Karpas-422 (cell line): Measurements from ENCODE around the gene PKP3. TPM values are rescaled to one million over a fixed set of nuclear protein-coding genes. Genes with fewer than 3 reads are reported as not detected.

ENCODE experiments used
- DNase-seq: peaks from one replicate; pipeline ENCODE4 v3.0.0-alpha.2; 2015
- H2AFZ ChIP-seq: fragments of 200-600 bp; sonication (generic); 2 replicates; pipeline ENCODE4 v1.6.1; 2014; ENCODE audit warnings: antibody characterized with exemption, low read length, mixed read lengths
- H3K27ac ChIP-seq: fragments of 200-600 bp; sonication (generic); 2 replicates; pipeline ENCODE4 v1.5.1; 2014; ENCODE audit warnings: mild to moderate bottlenecking, low read length, moderate library complexity
- H3K27me3 ChIP-seq: fragments of 200-600 bp; sonication (generic); 2 replicates; pipeline ENCODE4 v1.6.1; 2014; ENCODE audit warnings: low read length, mixed read lengths
- H3K36me3 ChIP-seq: fragments of 200-600 bp; sonication (generic); 2 replicates; pipeline ENCODE4 v1.6.1; 2014; ENCODE audit warnings: low read length, mixed read lengths; ENCODE audit not compliant: insufficient read depth
- H3K4me1 ChIP-seq: fragments of 200-600 bp; sonication (generic); 2 replicates; pipeline ENCODE4 v1.6.1; 2014; ENCODE audit warnings: mild to moderate bottlenecking, low read length, mixed read lengths
- H3K4me2 ChIP-seq: fragments of 200-600 bp; sonication (generic); 2 replicates; pipeline ENCODE4 v1.6.1; 2014; ENCODE audit warnings: low read length, low read depth, mild to moderate bottlenecking; ENCODE audit not compliant: poor library complexity, severe bottlenecking
- H3K4me3 ChIP-seq: fragments of 200-600 bp; sonication (generic); 2 replicates; pipeline ENCODE4 v1.5.1; 2014; ENCODE audit warnings: mild to moderate bottlenecking, antibody characterized with exemption, low read length, mixed read lengths
- H3K79me2 ChIP-seq: fragments of 200-600 bp; sonication (generic); 2 replicates; pipeline ENCODE4 v1.6.1; 2014; ENCODE audit warnings: mild to moderate bottlenecking, low read length, mixed read lengths
- H3K9ac ChIP-seq: fragments of 200-600 bp; sonication (generic); 2 replicates; pipeline ENCODE4 v1.6.0; 2014; ENCODE audit warnings: low read length
- H3K9me2 ChIP-seq: fragments of 200-600 bp; sonication (generic), shearing (Covaris generic); replicated peaks from 2 replicates; pipeline ENCODE4 v1.6.0; 2014; ENCODE audit warnings: mild to moderate bottlenecking, low read length, moderate library complexity; ENCODE audit not compliant: insufficient read depth
- H3K9me3 ChIP-seq: fragments of 300-700, 200-600 bp; sonication (generic); 2 replicates; pipeline ENCODE4 v1.6.1; 2014; ENCODE audit warnings: low read length, mixed read lengths
- H4K20me1 ChIP-seq: fragments of 200-600 bp; sonication (generic); 2 replicates; pipeline ENCODE4 v1.6.1; 2014; ENCODE audit warnings: mild to moderate bottlenecking, antibody characterized with exemption, low read length, low read depth; ENCODE audit not compliant: insufficient read depth
- total RNA-seq: library from RNA; depleted of rRNA; stranded (reverse); fragments of >200 nt; shearing (Covaris generic); gene quantifications from 2 replicates; pipeline ENCODE4 v1.2.3, GENCODE V29; 2014; ENCODE audit warnings: low replicate concordance

Gene PKP3
- total RNA-seq, 1 experiment from 2014 or later, result not detected

DNA sequence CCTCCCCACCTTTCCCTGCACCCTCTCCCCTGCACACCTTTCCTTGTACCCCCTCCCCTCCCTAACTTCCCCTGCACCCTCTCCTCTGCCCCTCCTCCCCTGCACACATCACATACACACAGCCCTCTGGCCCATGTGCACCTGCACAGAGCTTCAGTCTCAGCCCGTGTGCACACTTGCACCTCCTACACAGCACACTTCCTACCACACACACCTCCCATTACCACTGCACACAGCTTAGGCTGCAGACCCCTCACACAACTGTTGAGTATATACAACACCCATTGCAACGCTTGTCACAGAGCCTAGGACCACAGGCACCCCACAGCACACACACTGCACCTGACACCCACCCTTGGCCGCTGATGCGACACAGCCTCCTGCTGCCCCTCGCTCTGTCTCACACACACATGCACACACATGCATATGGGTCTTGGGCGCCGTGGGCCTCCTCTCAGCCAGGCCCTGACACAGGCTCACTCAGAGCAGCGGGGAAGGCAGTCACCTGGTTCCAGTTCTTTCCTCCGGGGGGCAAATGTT is 20.4 kb downstream of the PKP3 start:
- no peak overlapping the region for H3K4me3 ChIP-seq
- no peaks in the 10 kb centered on the region for H3K36me3 ChIP-seq
- DNase-seq, result no peak
- H3K9ac ChIP-seq, result no peak overlapping the region
- H3K79me2 ChIP-seq, result no peaks in the 10 kb centered on the region
- no peak overlapping the region for H2AFZ ChIP-seq
- H4K20me1 ChIP-seq, result 0 out of 2 replicates have a peak, but pooled peaks cover 3% of the 10 kb centered on the region
- H3K27me3 ChIP-seq, result no peaks in the 10 kb centered on the region
- no peak overlapping the region for H3K4me2 ChIP-seq
- no peaks in the 10 kb centered on the region for H3K9me3 ChIP-seq
- H3K9me2 ChIP-seq, result no peaks in the 10 kb centered on the region
- no peak overlapping the region for H3K27ac ChIP-seq
- no peaks in the 10 kb centered on the region for H3K4me1 ChIP-seq

DNA sequence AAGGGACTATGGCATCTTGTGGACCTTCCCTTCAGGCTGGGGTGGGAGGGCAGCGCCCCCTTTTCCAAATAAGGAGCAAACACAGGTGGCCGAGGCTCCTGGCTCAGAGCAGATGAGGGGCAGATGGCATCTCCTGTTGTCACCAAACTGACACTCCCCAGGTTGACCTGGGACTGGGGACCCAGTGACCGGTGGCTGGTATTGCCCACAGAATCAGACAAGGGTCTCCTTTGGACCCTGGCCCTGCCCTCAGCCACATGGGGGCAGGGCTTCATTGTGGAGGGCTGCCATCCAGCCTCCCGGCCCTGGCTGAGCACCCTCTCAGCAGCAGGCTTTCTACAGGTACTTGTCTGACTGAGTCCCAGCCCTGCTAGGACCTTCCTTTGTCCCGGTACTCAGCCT is 21.6 kb downstream of the PKP3 start:
- no peak overlapping the region for H3K27ac ChIP-seq
- no peaks in the 10 kb centered on the region for H3K4me1 ChIP-seq
- no peaks in the 10 kb centered on the region for H3K27me3 ChIP-seq
- no peaks in the 10 kb centered on the region for H3K79me2 ChIP-seq
- no peak for DNase-seq
- no peaks in the 10 kb centered on the region for H3K9me2 ChIP-seq
- H4K20me1 ChIP-seq, result 0 out of 2 replicates have a peak, but pooled peaks cover 3% of the 10 kb centered on the region
- H3K4me2 ChIP-seq, result no peak overlapping the region
- H3K9me3 ChIP-seq, result no peaks in the 10 kb centered on the region
- H3K9ac ChIP-seq, result no peak overlapping the region
- no peaks in the 10 kb centered on the region for H3K36me3 ChIP-seq
- H2AFZ ChIP-seq, result no peak overlapping the region
- no peak overlapping the region for H3K4me3 ChIP-seq

DNA sequence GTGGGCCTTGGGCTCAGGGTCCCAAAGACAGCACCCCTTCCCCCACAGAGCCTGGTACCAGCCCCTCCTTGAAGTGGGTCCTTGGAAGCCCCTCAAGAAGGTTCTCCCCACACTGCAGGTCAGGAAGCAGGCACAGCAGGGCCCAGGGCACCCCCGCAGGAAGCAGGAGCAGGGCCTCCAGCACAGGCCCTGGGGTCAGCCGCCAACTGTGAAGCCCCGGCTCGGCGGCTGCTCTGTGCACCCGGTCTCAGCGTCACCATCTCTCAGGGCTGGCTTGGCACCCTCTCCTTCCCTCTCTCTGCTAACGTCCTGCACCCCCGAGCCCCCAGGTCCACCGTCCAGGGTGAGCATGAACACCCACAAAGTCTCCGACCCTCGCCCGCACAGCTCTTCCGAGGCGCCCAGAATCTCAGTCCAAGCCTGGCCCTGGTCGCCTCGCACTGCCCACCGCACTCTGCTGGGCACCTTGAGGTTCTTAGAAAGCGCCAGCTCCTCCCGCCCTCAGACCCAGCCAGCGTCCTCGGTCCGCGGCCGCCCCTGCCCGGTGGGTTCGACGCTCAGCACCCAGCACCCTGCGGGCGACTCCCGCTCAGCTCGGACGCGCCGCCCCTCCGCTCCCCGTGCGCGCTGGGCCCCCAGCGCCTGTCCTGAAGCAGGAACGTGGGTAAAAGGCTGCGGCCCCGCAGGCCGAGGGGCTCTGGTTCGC is 22.2 kb downstream of the PKP3 start:
- Histone ChIP-seq H3K79me2 (no peaks in the 10 kb centered on the region), H3K9me2 (no peaks in the 10 kb centered on the region), H3K9me3 (no peaks in the 10 kb centered on the region), H3K27ac (no peak overlapping the region), H3K4me3 (no peak overlapping the region), H3K36me3 (no peaks in the 10 kb centered on the region), H3K4me1 (no peaks in the 10 kb centered on the region), H3K9ac (no peak overlapping the region), H2AFZ (no peak overlapping the region), H4K20me1 (0 out of 2 replicates have a peak, but pooled peaks cover 3% of the 10 kb centered on the region), H3K27me3 (no peaks in the 10 kb centered on the region), H3K4me2 (no peak overlapping the region)
- no peak for DNase-seq

DNA sequence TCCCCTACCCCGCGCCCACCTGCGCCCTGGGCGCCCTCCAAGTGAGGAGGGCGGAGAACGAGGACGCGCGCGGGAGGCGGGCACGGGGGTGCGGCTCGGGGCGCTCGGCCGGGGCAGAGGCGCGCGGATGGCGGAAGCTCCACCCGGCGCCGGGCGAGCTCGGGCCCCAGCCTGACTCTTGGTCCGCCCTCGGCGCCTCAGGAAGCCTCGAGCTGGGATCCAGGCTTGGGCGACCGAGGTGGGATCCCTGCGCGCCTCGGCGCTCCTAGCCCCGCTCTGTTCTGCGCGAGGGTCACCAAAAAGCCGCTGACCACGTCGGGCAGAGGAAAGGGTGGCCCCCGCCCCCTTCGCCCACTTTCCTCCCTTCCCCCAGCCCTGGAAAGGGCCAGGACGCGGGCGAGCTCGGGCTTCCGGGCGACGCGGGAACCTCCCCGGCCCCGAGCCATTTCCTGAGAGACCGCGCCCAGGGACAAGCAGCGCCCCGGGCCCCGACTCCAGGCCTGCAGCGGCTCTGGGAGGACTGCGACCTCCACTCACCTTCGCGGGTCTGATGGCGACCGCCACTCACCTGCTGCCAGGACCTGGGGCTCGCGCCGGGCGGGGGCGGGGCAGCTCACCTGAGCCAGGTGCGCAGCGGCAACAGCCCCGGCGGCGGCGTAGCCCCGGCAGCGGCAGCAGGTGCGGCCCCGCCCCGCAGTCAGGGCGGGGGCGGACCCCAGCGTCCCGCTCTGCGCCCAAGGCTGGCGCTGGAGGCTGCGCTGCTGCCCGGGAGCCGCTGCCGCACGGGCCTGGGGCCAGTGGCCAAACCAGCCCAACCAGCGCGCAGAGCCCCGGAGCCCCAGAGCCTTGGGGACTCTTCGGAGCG is 23.0 kb downstream of the PKP3 start:
- H3K4me2 ChIP-seq, result no peak overlapping the region
- H3K4me3 ChIP-seq, result no peak overlapping the region
- H4K20me1 ChIP-seq, result 0 out of 2 replicates have a peak, but pooled peaks cover 3% of the 10 kb centered on the region
- H3K9me3 ChIP-seq, result no peaks in the 10 kb centered on the region
- no peaks in the 10 kb centered on the region for H3K36me3 ChIP-seq
- H2AFZ ChIP-seq, result no peak overlapping the region
- no peaks in the 10 kb centered on the region for H3K27me3 ChIP-seq
- no peak for DNase-seq
- no peak overlapping the region for H3K9ac ChIP-seq
- H3K9me2 ChIP-seq, result no peaks in the 10 kb centered on the region
- H3K27ac ChIP-seq, result no peak overlapping the region
- H3K4me1 ChIP-seq, result no peaks in the 10 kb centered on the region
- H3K79me2 ChIP-seq, result no peaks in the 10 kb centered on the region

DNA sequence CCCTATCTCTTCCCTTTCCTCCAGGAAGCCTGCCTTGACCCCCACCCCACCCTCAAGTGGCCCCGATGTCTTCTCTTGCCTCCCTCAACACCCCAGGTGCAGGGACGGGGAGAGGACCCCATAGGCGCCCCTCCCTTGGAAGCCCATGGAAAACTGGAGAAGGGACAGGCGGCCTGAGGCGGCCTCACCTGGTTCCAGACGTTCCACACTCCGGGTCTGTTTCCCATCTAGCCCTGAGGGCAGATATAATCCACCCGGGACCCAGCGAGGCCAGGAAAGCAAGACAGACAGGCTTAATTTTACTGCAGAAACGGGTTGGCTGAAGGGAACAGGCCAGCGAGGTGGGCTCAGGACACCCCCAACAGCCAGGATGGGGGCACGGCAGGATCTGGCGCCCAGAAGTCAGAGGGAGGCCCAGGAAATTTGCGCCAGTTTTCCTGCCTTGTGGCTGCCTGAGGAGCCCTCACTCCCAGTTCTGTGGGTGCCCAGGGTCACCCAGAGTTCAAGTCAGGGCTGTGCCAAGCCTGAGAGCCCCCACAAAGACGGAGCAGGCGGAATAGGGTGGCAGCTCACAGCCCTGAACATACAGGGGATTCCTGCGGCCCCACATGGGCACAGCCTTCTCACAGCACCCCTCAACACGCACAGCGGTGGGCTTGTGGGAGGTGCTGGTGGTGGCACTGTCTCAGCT is 23.8 kb downstream of the PKP3 start:
- Histone ChIP-seq H2AFZ (no peak overlapping the region), H4K20me1 (0 out of 2 replicates have a peak, but pooled peaks cover 3% of the 10 kb centered on the region), H3K9me2 (no peaks in the 10 kb centered on the region), H3K4me1 (no peaks in the 10 kb centered on the region), H3K4me3 (no peak overlapping the region), H3K36me3 (no peaks in the 10 kb centered on the region), H3K27ac (no peak overlapping the region), H3K9ac (no peak overlapping the region), H3K79me2 (no peaks in the 10 kb centered on the region), H3K27me3 (no peaks in the 10 kb centered on the region), H3K9me3 (no peaks in the 10 kb centered on the region), H3K4me2 (no peak overlapping the region)
- DNase-seq, result no peak

DNA sequence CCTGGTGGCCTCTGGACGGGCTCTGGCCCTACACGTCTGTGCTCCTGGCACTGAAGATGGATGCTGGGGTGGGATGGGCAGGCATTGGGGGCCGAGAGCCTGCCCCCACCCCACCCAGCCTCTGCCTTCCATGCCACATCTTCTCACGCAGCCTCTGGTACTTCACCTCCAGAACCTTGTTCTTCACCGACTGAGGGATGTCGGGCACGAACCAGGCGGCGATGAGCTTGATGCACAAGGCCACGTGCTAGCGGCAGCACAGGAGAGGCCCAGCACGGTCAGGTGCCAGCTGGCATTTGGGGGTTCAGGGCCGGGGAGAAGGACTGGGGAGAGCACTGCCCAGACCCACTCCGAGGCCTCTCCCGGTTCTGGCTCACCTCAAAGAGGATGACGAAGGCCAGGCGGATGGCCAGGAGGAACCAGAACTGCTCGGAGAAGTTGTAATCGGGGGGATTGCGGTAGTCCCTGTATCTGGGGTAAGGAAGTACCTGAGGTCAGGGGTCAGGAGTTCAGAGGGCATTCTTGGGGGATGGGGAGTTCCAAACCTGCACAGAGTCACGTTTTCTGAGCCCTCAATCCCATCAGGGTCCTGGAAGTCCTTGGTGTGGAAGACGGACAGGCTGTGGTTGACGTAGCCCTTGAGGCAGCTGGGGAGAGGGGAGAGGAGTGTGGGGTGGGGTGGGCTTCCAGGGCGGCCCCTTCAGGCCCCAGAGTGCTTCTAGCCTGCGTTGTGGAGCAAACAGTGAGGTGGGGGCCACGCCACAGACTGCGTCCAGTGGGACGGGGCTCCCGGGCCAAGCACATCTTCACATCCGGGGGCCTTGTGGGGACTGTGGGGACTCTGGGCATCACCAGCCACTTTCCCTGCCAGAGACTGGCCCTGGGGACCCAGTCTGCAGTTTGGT is 24.6 kb downstream of the PKP3 start:
- Histone ChIP-seq H3K27me3 (no peaks in the 10 kb centered on the region), H3K27ac (no peak overlapping the region), H4K20me1 (no peaks in the 10 kb centered on the region), H3K79me2 (no peaks in the 10 kb centered on the region), H3K9me2 (no peaks in the 10 kb centered on the region), H3K4me1 (no peaks in the 10 kb centered on the region), H3K36me3 (no peaks in the 10 kb centered on the region), H3K9me3 (no peaks in the 10 kb centered on the region), H3K9ac (no peak overlapping the region), H3K4me2 (no peak overlapping the region), H3K4me3 (no peak overlapping the region), H2AFZ (no peak overlapping the region)
- no peak for DNase-seq

DNA sequence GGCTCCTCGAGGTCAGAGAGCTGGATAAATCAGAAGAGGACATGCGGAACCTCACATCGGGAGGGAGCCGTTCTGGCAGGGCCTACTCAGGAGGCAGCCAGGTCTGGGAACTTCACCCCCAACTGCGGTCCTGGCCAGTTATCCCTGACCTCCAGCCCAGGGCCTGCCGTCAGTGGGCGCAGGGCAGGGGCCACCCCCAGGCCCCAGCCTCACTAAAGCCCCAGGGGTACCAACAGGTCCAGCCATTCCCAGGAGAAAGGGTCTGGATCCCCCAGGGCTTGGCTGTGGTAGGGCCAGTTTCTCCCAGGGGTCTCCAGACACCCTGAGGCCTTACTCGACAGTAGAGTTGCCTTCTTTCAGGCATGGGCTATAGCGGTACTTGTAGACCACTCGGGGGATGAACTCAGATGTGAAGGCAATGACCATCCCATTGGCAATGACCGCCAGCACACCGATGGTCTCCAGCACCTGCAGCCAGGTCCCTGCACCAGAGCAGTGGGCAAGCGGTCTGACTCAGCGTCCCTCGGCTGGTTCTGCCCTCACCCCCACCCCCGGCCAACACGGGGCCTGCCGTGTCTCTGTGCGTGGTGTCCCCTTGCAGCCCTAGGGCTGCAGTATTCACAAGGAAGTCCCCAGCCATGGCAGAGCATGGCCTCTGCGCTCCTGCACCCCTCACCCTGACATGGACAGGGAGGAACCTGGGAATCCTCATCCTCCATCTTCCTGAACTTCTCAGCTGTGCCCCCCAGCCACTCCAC is 25.4 kb downstream of the PKP3 start:
- Histone ChIP-seq H3K36me3 (no peaks in the 10 kb centered on the region), H4K20me1 (no peaks in the 10 kb centered on the region), H3K27ac (no peak overlapping the region), H3K4me2 (no peak overlapping the region), H2AFZ (no peak overlapping the region), H3K9ac (no peak overlapping the region), H3K9me2 (no peaks in the 10 kb centered on the region), H3K79me2 (no peaks in the 10 kb centered on the region), H3K27me3 (no peaks in the 10 kb centered on the region), H3K4me1 (no peaks in the 10 kb centered on the region), H3K4me3 (no peak overlapping the region), H3K9me3 (no peaks in the 10 kb centered on the region)
- no peak for DNase-seq
